GM20000 (cell line): ENCODE results near the gene ZNF274.
A peak's percentile ranks its signal among the peaks of the same experiment; 100 is the strongest.

Experiments
- DNase-seq: peaks from one replicate; pipeline ENCODE4 v3.0.0; 2012; ENCODE audit warnings: low spot score
- TF ChIP-seq, protein P1 (sequence below): IDR thresholded peaks from 2 replicates; pipeline ENCODE4 v1.5.1; 2012; ENCODE audit warnings: mild to moderate bottlenecking, control low read depth; ENCODE audit errors: extremely low read depth, missing control alignments

The ZNF274 gene

GRCh38 chr19:58182577-58182988 is 278 bp upstream of the ZNF274 start:
- TF ChIP-seq, protein P1, sequence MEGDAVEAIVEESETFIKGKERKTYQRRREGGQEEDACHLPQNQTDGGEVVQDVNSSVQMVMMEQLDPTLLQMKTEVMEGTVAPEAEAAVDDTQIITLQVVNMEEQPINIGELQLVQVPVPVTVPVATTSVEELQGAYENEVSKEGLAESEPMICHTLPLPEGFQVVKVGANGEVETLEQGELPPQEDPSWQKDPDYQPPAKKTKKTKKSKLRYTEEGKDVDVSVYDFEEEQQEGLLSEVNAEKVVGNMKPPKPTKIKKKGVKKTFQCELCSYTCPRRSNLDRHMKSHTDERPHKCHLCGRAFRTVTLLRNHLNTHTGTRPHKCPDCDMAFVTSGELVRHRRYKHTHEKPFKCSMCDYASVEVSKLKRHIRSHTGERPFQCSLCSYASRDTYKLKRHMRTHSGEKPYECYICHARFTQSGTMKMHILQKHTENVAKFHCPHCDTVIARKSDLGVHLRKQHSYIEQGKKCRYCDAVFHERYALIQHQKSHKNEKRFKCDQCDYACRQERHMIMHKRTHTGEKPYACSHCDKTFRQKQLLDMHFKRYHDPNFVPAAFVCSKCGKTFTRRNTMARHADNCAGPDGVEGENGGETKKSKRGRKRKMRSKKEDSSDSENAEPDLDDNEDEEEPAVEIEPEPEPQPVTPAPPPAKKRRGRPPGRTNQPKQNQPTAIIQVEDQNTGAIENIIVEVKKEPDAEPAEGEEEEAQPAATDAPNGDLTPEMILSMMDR, result no peak
- DNase-seq, result peak; percentile 94

- DNase-seq, result no peak
- TF ChIP-seq, protein P1, result no peak
Measured at GRCh38 chr19:58183817-58184215, 955 bp downstream of the ZNF274 start.

GRCh38 chr19:58196901-58197616 is 14.2 kb downstream of the ZNF274 start:
- TF ChIP-seq, protein P1, result no peak
- no peak for DNase-seq

GRCh38 chr19:58203814-58204475 is 21.1 kb downstream of the ZNF274 start:
- no peak for DNase-seq
- TF ChIP-seq, protein P1, result no peak

GRCh38 chr19:58204566-58204965 is 21.7 kb downstream of the ZNF274 start:
- TF ChIP-seq, protein P1, result no peak

GRCh38 chr19:58209577-58209976 is 26.7 kb downstream of the ZNF274 start:
- no peak for DNase-seq
- TF ChIP-seq, protein P1, result no peak

More at GRCh38 chr19:58204566-58204965, 21.7 kb downstream of the ZNF274 start:
- no peak for DNase-seq

- DNase-seq, result no peak
- TF ChIP-seq, protein P1, result no peak
Measured at GRCh38 chr19:58212336-58213074, 29.6 kb downstream of the ZNF274 start.
